Parathyroid adenoma (tissue), 2 donors: ENCODE data around the gene PRG3.

Experiments
- H2AFZ ChIP-seq: fragments of 300-600 bp; sonication (generic); one replicate; pipeline ENCODE4 v1.7.0; 2017; ENCODE audit warnings: antibody characterized with exemption, mild to moderate bottlenecking
- H3K27ac ChIP-seq: fragments of 300-600 bp; sonication (generic); one replicate; pipeline ENCODE4 v1.7.0; 2017
- H3K27me3 ChIP-seq: fragments of 300-600 bp; sonication (generic); one replicate; pipeline ENCODE4 v1.7.0; 2017; ENCODE audit warnings: low read length; ENCODE audit not compliant: control insufficient read depth, insufficient read depth
- H3K36me3 ChIP-seq: fragments of 300-600 bp; sonication (generic); one replicate; pipeline ENCODE4 v1.7.0; 2017; ENCODE audit warnings: low read length; ENCODE audit not compliant: control insufficient read depth, insufficient read depth
- H3K4me1 ChIP-seq: fragments of 300-600 bp; sonication (generic); one replicate; pipeline ENCODE4 v1.7.0; 2017; ENCODE audit warnings: control low read depth
- H3K4me2 ChIP-seq: fragments of 300-600 bp; sonication (generic); one replicate; pipeline ENCODE4 v1.7.0; 2017; ENCODE audit warnings: low read length
- H3K4me3 ChIP-seq: fragments of 300-600 bp; sonication (generic); one replicate; pipeline ENCODE4 v1.7.0; 2017; ENCODE audit warnings: low read depth, low read length
- H3K79me2 ChIP-seq: fragments of 300-600 bp; sonication (generic); one replicate; pipeline ENCODE4 v1.7.0; 2017; ENCODE audit warnings: control low read depth
- H3K9ac ChIP-seq: fragments of 300-600 bp; sonication (generic); one replicate; pipeline ENCODE4 v1.7.0; 2017; ENCODE audit warnings: mild to moderate bottlenecking
- H3K9me3 ChIP-seq: fragments of 300-600 bp; sonication (generic); one replicate; pipeline ENCODE4 v1.7.0; 2017; ENCODE audit warnings: low read length; ENCODE audit not compliant: control insufficient read depth
- TF ChIP-seq, protein P1 (sequence below): fragments of 300-600 bp; sonication (generic); IDR thresholded peaks from one replicate; pipeline ENCODE4 v1.7.0; 2017; ENCODE audit warnings: antibody characterized with exemption, mild to moderate bottlenecking
- donor health status: primary hyperparathyroidism.

PRG3 gene

GRCh38 chr11:57392066-57392762 lies 11.3 kb upstream of the PRG3 start:
- no peak overlapping the region for H3K4me3 ChIP-seq
- TF ChIP-seq, protein P1, sequence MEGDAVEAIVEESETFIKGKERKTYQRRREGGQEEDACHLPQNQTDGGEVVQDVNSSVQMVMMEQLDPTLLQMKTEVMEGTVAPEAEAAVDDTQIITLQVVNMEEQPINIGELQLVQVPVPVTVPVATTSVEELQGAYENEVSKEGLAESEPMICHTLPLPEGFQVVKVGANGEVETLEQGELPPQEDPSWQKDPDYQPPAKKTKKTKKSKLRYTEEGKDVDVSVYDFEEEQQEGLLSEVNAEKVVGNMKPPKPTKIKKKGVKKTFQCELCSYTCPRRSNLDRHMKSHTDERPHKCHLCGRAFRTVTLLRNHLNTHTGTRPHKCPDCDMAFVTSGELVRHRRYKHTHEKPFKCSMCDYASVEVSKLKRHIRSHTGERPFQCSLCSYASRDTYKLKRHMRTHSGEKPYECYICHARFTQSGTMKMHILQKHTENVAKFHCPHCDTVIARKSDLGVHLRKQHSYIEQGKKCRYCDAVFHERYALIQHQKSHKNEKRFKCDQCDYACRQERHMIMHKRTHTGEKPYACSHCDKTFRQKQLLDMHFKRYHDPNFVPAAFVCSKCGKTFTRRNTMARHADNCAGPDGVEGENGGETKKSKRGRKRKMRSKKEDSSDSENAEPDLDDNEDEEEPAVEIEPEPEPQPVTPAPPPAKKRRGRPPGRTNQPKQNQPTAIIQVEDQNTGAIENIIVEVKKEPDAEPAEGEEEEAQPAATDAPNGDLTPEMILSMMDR, result no peak
- H3K27me3 ChIP-seq, result no peaks in the 10 kb centered on the region
- H2AFZ ChIP-seq, result no peak overlapping the region
- no peaks in the 10 kb centered on the region for H3K9me3 ChIP-seq
- H3K9ac ChIP-seq, result no peak overlapping the region
- H3K36me3 ChIP-seq, result no peaks in the 10 kb centered on the region
- H3K4me1 ChIP-seq, result no peaks in the 10 kb centered on the region
- no peak overlapping the region for H3K4me2 ChIP-seq
- no peak overlapping the region for H3K27ac ChIP-seq
- H3K79me2 ChIP-seq, result no peaks in the 10 kb centered on the region

- TF ChIP-seq, protein P1, result no peak
- no peaks in the 10 kb centered on the region for H3K27me3 ChIP-seq
- no peaks in the 10 kb centered on the region for H3K9me3 ChIP-seq
- H3K36me3 ChIP-seq, result no peaks in the 10 kb centered on the region
- H3K79me2 ChIP-seq, result no peaks in the 10 kb centered on the region
- no peak overlapping the region for H3K4me2 ChIP-seq
- no peak overlapping the region for H3K27ac ChIP-seq
- no peak overlapping the region for H2AFZ ChIP-seq
- no peak overlapping the region for H3K4me3 ChIP-seq
- no peaks in the 10 kb centered on the region for H3K4me1 ChIP-seq
- H3K9ac ChIP-seq, result no peak overlapping the region
Observed at GRCh38 chr11:57391539-57391938, 10.6 kb upstream of the PRG3 start.

DNA sequence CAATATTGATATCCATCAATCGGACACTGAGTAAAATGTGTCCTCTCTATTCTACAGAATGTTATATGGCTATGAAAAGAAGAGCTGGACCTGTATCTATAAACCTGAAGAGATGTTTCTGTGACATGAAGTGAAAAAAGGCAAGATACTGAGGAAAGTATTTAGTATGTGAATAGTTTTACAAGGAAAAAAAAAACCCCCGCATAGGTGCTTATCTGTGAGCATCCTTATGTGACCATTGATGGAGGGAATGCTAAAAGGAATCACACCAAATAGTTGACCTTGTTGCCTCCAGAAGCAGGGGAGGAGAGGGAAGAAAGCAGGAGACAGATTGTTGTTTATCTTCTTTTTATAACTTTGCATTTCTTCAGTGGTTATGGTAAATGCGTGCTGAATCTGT lies 10.2 kb upstream of the PRG3 start:
- Histone ChIP-seq H3K4me2 (no peak overlapping the region), H2AFZ (no peak overlapping the region), H3K9me3 (no peaks in the 10 kb centered on the region), H3K27ac (no peak overlapping the region), H3K9ac (no peak overlapping the region), H3K36me3 (no peaks in the 10 kb centered on the region), H3K4me3 (no peak overlapping the region), H3K27me3 (no peaks in the 10 kb centered on the region), H3K79me2 (no peaks in the 10 kb centered on the region), H3K4me1 (no peaks in the 10 kb centered on the region)
- TF ChIP-seq, protein P1, result no peak

GRCh38 chr11:57390535-57390934 lies 9.6 kb upstream of the PRG3 start, which contains the start of gene PRG2:
TSS of gene PRG2 (minus strand) at chr11:57390650. CDS start at chr11:57389944, 706 bp downstream.
- Histone ChIP-seq H3K4me1 (no peaks in the 10 kb centered on the region), H3K4me2 (no peak within 1 kb of the TSS), H3K9me3 (no peaks in the 10 kb centered on the region), H3K79me2 (no peaks in the 10 kb centered on the region), H3K27ac (no peak within 1 kb of the TSS), H2AFZ (no peak within 1 kb of the TSS), H3K36me3 (no peaks in the 10 kb centered on the region), H3K4me3 (no peak within 1 kb of the TSS), H3K9ac (no peak within 1 kb of the TSS), H3K27me3 (no peaks in the 10 kb centered on the region)
- TF ChIP-seq, protein P1, result no peak
